Limb (tissue), 2 donors: Measurements from ENCODE around the gene SLC25A51.
"Not testable (repeated sequence)": the region's sequence is repeated elsewhere in the genome, so short reads cannot be mapped to it uniquely, and the experiment has no call there.

Experiments
- DNase-seq, 2 donors: peaks; one replicate each; pipeline ENCODE4 v3.0.0-alpha.2; 2016; ENCODE audit errors: extremely low spot score in 2 of 2

SLC25A51 gene

GRCh38 chr9:37920471-37921167 lies 16.7 kb upstream of the SLC25A51 start:
- no peak for DNase-seq

- no peak for DNase-seq
Observed at GRCh38 chr9:37919956-37920335, 16.0 kb upstream of the SLC25A51 start.

- DNase-seq: no peak
Observed at GRCh38 chr9:37919246-37919955, 15.5 kb upstream of the SLC25A51 start.

GRCh38 chr9:37918665-37919170 lies 14.8 kb upstream of the SLC25A51 start:
- no peak for DNase-seq

GRCh38 chr9:37917801-37918664 lies 14.1 kb upstream of the SLC25A51 start:
- no peak for DNase-seq

- DNase-seq: no peak
Observed at GRCh38 chr9:37917313-37917731, 13.4 kb upstream of the SLC25A51 start.

- no peak for DNase-seq
Observed at GRCh38 chr9:37916471-37917312, 12.8 kb upstream of the SLC25A51 start.

GRCh38 chr9:37915911-37916470 lies 12.1 kb upstream of the SLC25A51 start:
- no peak for DNase-seq

GRCh38 chr9:37914701-37915358 lies 10.9 kb upstream of the SLC25A51 start:
- DNase-seq: no peak

GRCh38 chr9:37914154-37914551 lies 10.2 kb upstream of the SLC25A51 start:
- DNase-seq: no peak

GRCh38 chr9:37913480-37914153 lies 9.7 kb upstream of the SLC25A51 start:
- peak; percentile 71 to 92 for DNase-seq

- DNase-seq: no peak
Observed at GRCh38 chr9:37911271-37911681, 7.3 kb upstream of the SLC25A51 start.

- no peak for DNase-seq
Observed at GRCh38 chr9:37910271-37910670, 6.3 kb upstream of the SLC25A51 start.

- DNase-seq: not testable (repeated sequence)
Observed at GRCh38 chr9:37909836-37910235, 5.9 kb upstream of the SLC25A51 start.

- no peak for DNase-seq
Observed at GRCh38 chr9:37909326-37909725, 5.4 kb upstream of the SLC25A51 start.

GRCh38 chr9:37908698-37909186 lies 4.8 kb upstream of the SLC25A51 start:
- no peak for DNase-seq

- no peak for DNase-seq
Observed at GRCh38 chr9:37908283-37908682, 4.4 kb upstream of the SLC25A51 start.

- DNase-seq: no peak
Observed at GRCh38 chr9:37906312-37907239, 2.6 kb upstream of the SLC25A51 start.
